Trophoblast cell (in vitro differentiated cells and primary cell): ENCODE data around the gene PDLIM4.

ENCODE experiments used
- DNase-seq, 2 donors: peaks; one replicate each; pipeline ENCODE4 v3.0.0-alpha.2; 2016
- H2AFZ ChIP-seq: 2 replicates; pipeline ENCODE4 v1.6.1; 2013; ENCODE audit warnings: low read length, moderate library complexity, mild to moderate bottlenecking; ENCODE audit not compliant: insufficient read depth, poor library complexity
- H2AK5ac ChIP-seq: 2 replicates; pipeline ENCODE4 v1.6.1; 2013; ENCODE audit warnings: mild to moderate bottlenecking, low read length
- H2BK120ac ChIP-seq: 2 replicates; pipeline ENCODE4 v1.6.1; 2013; ENCODE audit warnings: low read length, mild to moderate bottlenecking, moderate library complexity; ENCODE audit not compliant: insufficient read depth, poor library complexity
- H2BK12ac ChIP-seq: 2 replicates; pipeline ENCODE4 v1.6.1; 2013; ENCODE audit warnings: mild to moderate bottlenecking, low read length, moderate library complexity
- H2BK5ac ChIP-seq: 2 replicates; pipeline ENCODE4 v1.6.1; 2013; ENCODE audit warnings: low read length, low read depth, moderate library complexity, mild to moderate bottlenecking; ENCODE audit not compliant: poor library complexity
- H3K14ac ChIP-seq: 2 replicates; pipeline ENCODE4 v1.6.1; 2013; ENCODE audit warnings: mild to moderate bottlenecking, low read length
- H3K18ac ChIP-seq: 2 replicates; pipeline ENCODE4 v1.6.1; 2013; ENCODE audit warnings: mild to moderate bottlenecking, low read length
- H3K23ac ChIP-seq: 2 replicates; pipeline ENCODE4 v1.6.1; 2013; ENCODE audit warnings: low read length
- H3K27ac ChIP-seq: 2 replicates; pipeline ENCODE4 v1.5.1; 2013; ENCODE audit warnings: low read depth, mild to moderate bottlenecking, inconsistent platforms, low read length, moderate library complexity
- H3K27me3 ChIP-seq: 2 replicates; pipeline ENCODE4 v1.6.1; 2013; ENCODE audit warnings: inconsistent platforms, mild to moderate bottlenecking, low read length, moderate library complexity; ENCODE audit not compliant: insufficient read depth
- H3K36me3 ChIP-seq, 2 experiments: 1 replicate in 1 of 2; 2 replicates in 1 of 2; pipeline ENCODE4 v1.6.1; 2013; ENCODE audit warnings: low read length in 2 of 2, mild to moderate bottlenecking in 2 of 2, moderate library complexity in 1 of 2; ENCODE audit not compliant: insufficient read depth in 2 of 2, control insufficient read depth in 1 of 2
- H3K4ac ChIP-seq: 2 replicates; pipeline ENCODE4 v1.6.1; 2013; ENCODE audit warnings: low read depth, mild to moderate bottlenecking, low read length, moderate library complexity
- H3K4me1 ChIP-seq, 2 experiments: 1 replicate in 1 of 2; 2 replicates in 1 of 2; pipeline ENCODE4 v1.6.1; 2013; ENCODE audit warnings: low read length in 2 of 2, mild to moderate bottlenecking in 2 of 2, moderate library complexity in 1 of 2; ENCODE audit not compliant: insufficient read depth in 2 of 2, control insufficient read depth in 1 of 2
- H3K4me2 ChIP-seq: 2 replicates; pipeline ENCODE4 v1.6.1; 2013; ENCODE audit warnings: inconsistent platforms, mild to moderate bottlenecking, low read length, moderate library complexity
- H3K4me3 ChIP-seq: 2 replicates; pipeline ENCODE4 v1.5.1; 2013; ENCODE audit warnings: mild to moderate bottlenecking, low read depth, low read length, inconsistent platforms
- H3K79me1 ChIP-seq: one replicate; pipeline ENCODE4 v1.6.1; 2013; ENCODE audit warnings: low read length
- H3K79me2 ChIP-seq: 2 replicates; pipeline ENCODE4 v1.6.1; 2013; ENCODE audit warnings: low read length, mild to moderate bottlenecking; ENCODE audit not compliant: control insufficient read depth, insufficient read depth, poor library complexity
- H3K9ac ChIP-seq: 2 replicates; pipeline ENCODE4 v1.6.1; 2013; ENCODE audit warnings: mild to moderate bottlenecking, low read length
- H3K9me3 ChIP-seq: 2 replicates; pipeline ENCODE4 v1.6.1; 2013; ENCODE audit warnings: low read depth, mild to moderate bottlenecking, control low read depth, inconsistent platforms, low read length; ENCODE audit not compliant: insufficient read depth
- H4K12ac ChIP-seq: 2 replicates; pipeline ENCODE4 v1.6.1; 2013; ENCODE audit warnings: low read depth, mild to moderate bottlenecking, low read length, moderate library complexity
- H4K8ac ChIP-seq: 2 replicates; pipeline ENCODE4 v1.6.1; 2013; ENCODE audit warnings: low read depth, mild to moderate bottlenecking, low read length, moderate library complexity
- H4K91ac ChIP-seq: one replicate; pipeline ENCODE4 v1.6.1; 2013; ENCODE audit warnings: low read depth, mild to moderate bottlenecking, low read length, moderate library complexity
- WGBS: extraction: QIAGEN DNeasy Blood & Tissue Kit; methylation state at CpG from one replicate; pipeline ENCODE4 v1.1.7; 2013; ENCODE audit warnings: missing lambda C conversion rate; ENCODE audit not compliant: insufficient read length, insufficient coverage; ENCODE audit errors: extremely low coverage; 5-methylcytosine and 5-hydroxymethylcytosine counted together

The PDLIM4 gene

GRCh38 chr5:132232465-132232864 is 25.0 kb upstream of the PDLIM4 start:
- Histone ChIP-seq H2BK5ac (no peak overlapping the region), H4K12ac (no peak overlapping the region), H2BK12ac (no peak overlapping the region), H3K27me3 (no peaks in the 10 kb centered on the region), H3K79me2 (peaks cover 3% of the 10 kb centered on the region), H3K4me2 (no peak overlapping the region), H3K23ac (no peak overlapping the region), H4K91ac (no peak overlapping the region), H3K18ac (no peak overlapping the region), H4K8ac (no peak overlapping the region), H3K36me3 (no peaks in the 10 kb centered on the region), H2BK120ac (no peak overlapping the region), H3K4me3 (no peak overlapping the region), H3K4me1 (peaks cover 0 to 4% of the 10 kb centered on the region in 2 experiments), H3K27ac (no peak overlapping the region), H3K79me1 (peaks cover 7% of the 10 kb centered on the region), H2AK5ac (no peak overlapping the region), H3K9ac (no peak overlapping the region), H2AFZ (no peak overlapping the region), H3K9me3 (peaks cover 2% of the 10 kb centered on the region), H3K4ac (no peak overlapping the region), H3K14ac (no peak overlapping the region)
- no peak for DNase-seq
- WGBS = no CpG with 5 or more reads among the region's 3 CpGs

GRCh38 chr5:132233081-132233480 is 24.4 kb upstream of the PDLIM4 start:
- Histone ChIP-seq H2AFZ (no peak overlapping the region), H4K91ac (no peak overlapping the region), H2BK12ac (no peak overlapping the region), H3K79me2 (no peaks in the 10 kb centered on the region), H2BK5ac (no peak overlapping the region), H3K4me1 (peaks cover 0 to 2% of the 10 kb centered on the region in 2 experiments), H2BK120ac (no peak overlapping the region), H3K9me3 (peaks cover 2% of the 10 kb centered on the region), H3K23ac (no peak overlapping the region), H3K18ac (no peak overlapping the region), H2AK5ac (no peak overlapping the region), H3K36me3 (no peaks in the 10 kb centered on the region), H3K4me3 (no peak overlapping the region), H3K27me3 (no peaks in the 10 kb centered on the region), H3K14ac (no peak overlapping the region), H3K27ac (no peak overlapping the region), H3K9ac (no peak overlapping the region), H3K4ac (no peak overlapping the region), H3K4me2 (no peak overlapping the region), H3K79me1 (peaks cover 2% of the 10 kb centered on the region), H4K8ac (no peak overlapping the region), H4K12ac (no peak overlapping the region)
- DNase-seq = no peak
- whole genome bisulfite sequencing = no CpG with 5 or more reads among the region's 1 CpG

GRCh38 chr5:132233811-132234683 is 23.4 kb upstream of the PDLIM4 start:
- H2BK120ac ChIP-seq = no peak overlapping the region
- H4K8ac ChIP-seq = no peak overlapping the region
- H3K27me3 ChIP-seq = no peaks in the 10 kb centered on the region
- H2BK12ac ChIP-seq = no peak overlapping the region
- no peak overlapping the region for H2AFZ ChIP-seq
- no CpG with 5 or more reads among the region's 7 CpGs for WGBS
- no peak overlapping the region for H2BK5ac ChIP-seq
- no peak overlapping the region for H2AK5ac ChIP-seq
- no peak overlapping the region for H3K4ac ChIP-seq
- H3K14ac ChIP-seq = no peak overlapping the region
- DNase-seq = no peak
- H3K9me3 ChIP-seq = peaks cover 2% of the 10 kb centered on the region
- no peak overlapping the region for H3K27ac ChIP-seq
- no peaks in the 10 kb centered on the region for H3K4me1 ChIP-seq
- no peak overlapping the region for H4K91ac ChIP-seq
- no peak overlapping the region for H3K23ac ChIP-seq
- H3K4me2 ChIP-seq = no peak overlapping the region
- H3K79me2 ChIP-seq = no peaks in the 10 kb centered on the region
- H4K12ac ChIP-seq = no peak overlapping the region
- no peaks in the 10 kb centered on the region for H3K36me3 ChIP-seq
- no peak overlapping the region for H3K4me3 ChIP-seq
- H3K18ac ChIP-seq = no peak overlapping the region
- no peak overlapping the region for H3K9ac ChIP-seq
- H3K79me1 ChIP-seq = no peaks in the 10 kb centered on the region

- H2AK5ac ChIP-seq = no peak overlapping the region
- no peak overlapping the region for H2BK12ac ChIP-seq
- H4K91ac ChIP-seq = no peak overlapping the region
- no peak overlapping the region for H3K4me2 ChIP-seq
- H3K9ac ChIP-seq = no peak overlapping the region
- H4K12ac ChIP-seq = no peak overlapping the region
- no peaks in the 10 kb centered on the region for H3K36me3 ChIP-seq
- no peaks in the 10 kb centered on the region for H3K27me3 ChIP-seq
- no peaks in the 10 kb centered on the region for H3K4me1 ChIP-seq
- no peak overlapping the region for H3K18ac ChIP-seq
- H3K14ac ChIP-seq = no peak overlapping the region
- H3K4me3 ChIP-seq = no peak overlapping the region
- peaks cover 2% of the 10 kb centered on the region for H3K9me3 ChIP-seq
- no peak for DNase-seq
- no peak overlapping the region for H4K8ac ChIP-seq
- H3K27ac ChIP-seq = no peak overlapping the region
- H2BK120ac ChIP-seq = no peak overlapping the region
- H3K4ac ChIP-seq = no peak overlapping the region
- H3K23ac ChIP-seq = no peak overlapping the region
- H3K79me2 ChIP-seq = no peaks in the 10 kb centered on the region
- no peak overlapping the region for H2AFZ ChIP-seq
- no peaks in the 10 kb centered on the region for H3K79me1 ChIP-seq
- no CpG with 5 or more reads among the region's 2 CpGs for WGBS
- no peak overlapping the region for H2BK5ac ChIP-seq
Observed at GRCh38 chr5:132234684-132235062, 22.8 kb upstream of the PDLIM4 start.
